BLaER1 treated with 17β-estradiol and CSF1 and Interleukin-3, amounts not matched to agents 10 nM and 100 nM (cell line): Measurements from ENCODE around the gene TDRD6.
"Not testable (repeated sequence)": the region's sequence is repeated elsewhere in the genome, so short reads cannot be mapped to it uniquely, and the experiment has no call there.

Experiments used
- H3K27ac ChIP-seq, 11 experiments: shearing (Covaris generic); formaldehyde crosslinking; 2 replicates each; pipeline ENCODE4 v1.8.1; 2022
- H3K27me3 ChIP-seq, 11 experiments: shearing (Covaris generic); formaldehyde crosslinking; 2 replicates each; pipeline ENCODE4 v1.8.1; 2022
- H3K36me3 ChIP-seq, 11 experiments: shearing (Covaris generic); formaldehyde crosslinking; 2 replicates each; pipeline ENCODE4 v1.8.1; 2022
- H3K4me1 ChIP-seq, 10 experiments: shearing (Covaris generic); formaldehyde crosslinking; 2 replicates each; pipeline ENCODE4 v1.8.1; 2022
- H3K4me2 ChIP-seq, 11 experiments: shearing (Covaris generic); formaldehyde crosslinking; 2 replicates each; pipeline ENCODE4 v1.8.1; 2022
- H3K4me3 ChIP-seq, 10 experiments: shearing (Covaris generic); formaldehyde crosslinking; 2 replicates each; pipeline ENCODE4 v1.8.1; 2022
- H3K9ac ChIP-seq, 11 experiments: shearing (Covaris generic); formaldehyde crosslinking; 2 replicates each; pipeline ENCODE4 v1.8.1; 2022
- H3K9me3 ChIP-seq, 11 experiments: shearing (Covaris generic); formaldehyde crosslinking; replicated peaks in 1 of 11; 2 replicates each; pipeline ENCODE4 v1.8.1; 2022
- H4K20me1 ChIP-seq, 11 experiments: shearing (Covaris generic); formaldehyde crosslinking; 2 replicates each; pipeline ENCODE4 v1.8.1; 2022
- Cebpa-rat ChIP-seq, 11 experiments: shearing (Covaris generic); IDR thresholded peaks; 2 replicates each; pipeline ENCODE4 v1.8.1; 2022

TDRD6 gene

DNA sequence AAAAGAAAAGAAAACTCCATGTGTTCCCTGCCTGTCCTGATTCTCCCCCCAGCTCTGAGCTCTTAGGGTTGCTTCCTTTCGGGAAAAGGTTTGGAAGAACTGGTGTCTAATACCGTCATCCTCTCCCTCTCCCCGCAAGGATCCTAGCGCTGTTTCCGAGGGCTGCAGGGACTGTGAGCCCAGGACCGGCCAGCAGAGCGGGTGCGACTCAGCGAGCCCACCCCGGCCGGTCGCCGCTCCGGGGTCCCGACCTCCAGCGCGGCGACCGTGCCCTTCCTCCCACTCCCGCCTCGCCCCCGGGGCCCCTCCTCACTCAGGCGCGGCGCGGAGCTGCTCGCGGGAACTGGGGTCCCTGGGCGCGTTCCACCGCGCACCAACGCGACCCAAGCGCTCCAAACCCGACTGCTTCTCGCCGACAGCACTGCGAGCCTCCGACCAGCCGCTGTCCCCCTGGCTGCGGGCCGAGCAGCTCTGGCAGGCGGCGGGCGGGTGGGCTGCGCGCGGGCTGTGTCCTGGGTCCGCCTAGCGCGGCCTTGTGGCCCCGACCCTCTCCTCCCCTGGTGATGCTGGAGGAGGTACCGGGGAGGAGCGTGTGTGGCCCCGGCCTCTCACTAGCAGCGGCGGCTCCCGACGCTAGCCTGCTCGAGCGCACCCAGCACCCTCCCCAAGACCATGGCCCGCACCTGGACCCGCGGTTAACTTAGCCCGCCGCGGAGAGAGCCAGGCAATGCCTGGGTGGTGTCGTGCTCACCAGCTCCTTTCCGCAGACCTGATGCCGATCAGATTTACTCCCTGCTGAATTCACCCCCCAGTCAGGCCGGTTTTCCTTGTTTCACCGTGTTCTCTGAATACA lies 47.4 kb downstream of the TDRD6 start, which contains the start of gene PLA2G7:
TSS of gene PLA2G7 (minus strand) at position 509 of the 853 bp plus-strand sequence. CDS start 12,484 bp downstream, outside the sequence.
- H3K4me2 ChIP-seq, result no peak within 1 kb of the TSS
- peaks cover 8 to 16% (median 14%) of the 10 kb centered on the region in 11 experiments; a peak in 20 of 22 replicates for H3K9me3 ChIP-seq
- H3K9ac ChIP-seq, result no peak within 1 kb of the TSS
- H3K27ac ChIP-seq, result no peak within 1 kb of the TSS
- peaks cover 0 to 35% (median 0%) of the 10 kb centered on the region in 10 experiments; a peak in 4 of 20 replicates for H3K4me1 ChIP-seq
- H3K36me3 ChIP-seq, result no peaks in the 10 kb centered on the region
- no peak within 1 kb of the TSS for H3K4me3 ChIP-seq
- H4K20me1 ChIP-seq, result no peaks in the 10 kb centered on the region
- H3K27me3 ChIP-seq, result no peaks in the 10 kb centered on the region
- no peak for TF ChIP-seq Cebpa-rat (IDR thresholded peaks at IDR 0.05)

DNA sequence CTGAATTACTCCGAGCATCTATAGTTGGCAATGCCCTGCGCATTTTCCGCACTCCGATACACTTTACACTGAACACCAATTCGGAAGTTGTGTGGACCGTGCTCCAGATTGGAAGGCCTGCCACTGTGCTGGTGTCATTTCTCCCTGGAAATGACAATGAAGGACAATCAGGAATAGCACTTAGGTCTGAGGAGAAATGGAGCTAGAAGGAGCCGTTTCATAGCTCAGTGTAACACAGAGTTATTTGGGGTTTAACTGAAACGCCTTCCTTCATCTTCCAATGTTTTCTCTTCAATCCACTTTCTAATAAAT lies 48.0 kb downstream of the TDRD6 start:
- Histone ChIP-seq H4K20me1 (no peaks in the 10 kb centered on the region), H3K4me2 (no peak overlapping the region), H3K4me3 (no peak overlapping the region), H3K27ac (no peak overlapping the region), H3K9me3 (peaks cover 8 to 16% (median 14%) of the 10 kb centered on the region in 11 experiments; a peak in 20 of 22 replicates), H3K9ac (no peak overlapping the region), H3K36me3 (no peaks in the 10 kb centered on the region), H3K4me1 (peaks cover 0 to 29% (median 0%) of the 10 kb centered on the region in 10 experiments; a peak in 4 of 20 replicates), H3K27me3 (no peaks in the 10 kb centered on the region)
- TF ChIP-seq Cebpa-rat (IDR thresholded peaks at IDR 0.05), result no peak

DNA sequence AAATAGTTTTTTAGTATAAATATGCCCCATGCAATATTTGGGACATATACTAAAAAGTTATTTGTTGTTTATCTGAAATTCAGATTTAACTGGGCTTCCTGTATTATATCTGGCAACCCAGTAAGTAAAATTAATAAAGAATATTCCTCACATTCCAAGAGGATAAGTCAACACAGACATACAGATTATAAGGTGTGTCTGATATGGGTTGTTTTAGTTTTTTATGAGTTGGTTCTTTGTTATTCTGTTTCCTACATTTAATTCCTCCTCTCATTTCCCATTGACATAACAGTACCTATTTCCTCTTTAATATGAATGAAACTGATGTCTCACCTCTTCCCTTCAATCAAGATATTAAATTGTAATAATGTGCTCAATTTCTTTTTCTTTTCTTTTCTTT lies 49.2 kb downstream of the TDRD6 start:
- no peak for TF ChIP-seq Cebpa-rat (IDR thresholded peaks at IDR 0.05)
- peaks cover 0 to 19% (median 0%) of the 10 kb centered on the region in 10 experiments; a peak in 4 of 20 replicates for H3K4me1 ChIP-seq
- no peaks in the 10 kb centered on the region for H3K36me3 ChIP-seq
- no peak overlapping the region for H3K4me2 ChIP-seq
- no peak overlapping the region for H3K27ac ChIP-seq
- H3K9me3 ChIP-seq, result peaks cover 8 to 16% (median 14%) of the 10 kb centered on the region in 11 experiments; a peak in 20 of 22 replicates
- H3K27me3 ChIP-seq, result no peaks in the 10 kb centered on the region
- no peak overlapping the region for H3K9ac ChIP-seq
- no peak overlapping the region for H3K4me3 ChIP-seq
- H4K20me1 ChIP-seq, result no peaks in the 10 kb centered on the region

DNA sequence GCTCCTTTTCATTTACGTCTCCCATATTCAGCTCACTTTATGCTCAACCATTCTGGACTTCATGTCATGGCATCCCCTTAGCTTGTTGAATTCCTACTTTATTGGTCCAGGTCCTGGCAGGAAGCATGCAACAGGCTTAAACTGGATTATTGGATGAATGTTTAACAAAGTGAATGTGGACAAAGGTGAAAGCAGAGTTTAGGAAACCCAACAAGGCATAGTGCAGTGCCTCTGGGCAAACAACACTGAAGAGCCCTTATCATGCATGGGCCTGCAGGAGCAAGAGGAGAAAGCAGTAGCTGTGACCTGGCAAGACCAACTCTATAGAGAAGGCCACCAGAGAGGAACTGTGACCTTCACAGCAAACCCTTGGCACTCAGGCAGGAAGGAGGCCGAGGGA lies 53.8 kb downstream of the TDRD6 start:
- Histone ChIP-seq H3K9me3 (peaks cover 0 to 14% (median 0%) of the 10 kb centered on the region in 11 experiments; a peak in 3 of 22 replicates), H3K36me3 (no peaks in the 10 kb centered on the region), H3K9ac (no peak overlapping the region), H3K4me2 (no peak overlapping the region), H3K27ac (no peak overlapping the region), H3K27me3 (no peaks in the 10 kb centered on the region), H3K4me3 (no peak overlapping the region), H4K20me1 (no peaks in the 10 kb centered on the region), H3K4me1 (peaks cover 0 to 8% (median 0%) of the 10 kb centered on the region in 10 experiments; a peak in 3 of 20 replicates)
- TF ChIP-seq Cebpa-rat (IDR thresholded peaks at IDR 0.05), result no peak

DNA sequence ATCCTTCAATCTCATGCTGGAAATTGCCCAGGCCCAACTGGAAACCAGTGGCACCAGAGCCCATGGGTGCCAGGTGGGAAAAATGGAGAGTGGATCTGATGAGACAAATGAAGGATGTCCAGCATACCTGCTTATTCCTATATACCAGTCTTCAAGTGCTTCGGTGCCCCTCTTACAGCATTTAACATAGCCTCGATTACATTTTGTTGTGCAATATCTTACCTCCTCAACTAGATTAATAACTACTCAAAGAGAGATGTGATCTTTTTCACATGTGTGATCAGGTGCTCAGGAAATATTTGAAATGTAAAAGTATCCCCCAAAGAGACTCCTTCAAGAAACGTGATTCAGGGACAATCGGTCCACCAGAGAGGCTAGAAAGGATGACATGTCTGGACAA lies 54.2 kb downstream of the TDRD6 start:
- Histone ChIP-seq H3K4me3 (no peak overlapping the region), H3K36me3 (no peaks in the 10 kb centered on the region), H3K4me2 (no peak overlapping the region), H3K27ac (no peak overlapping the region), H3K9me3 (peaks cover 0 to 14% (median 0%) of the 10 kb centered on the region in 11 experiments; a peak in 3 of 22 replicates), H3K4me1 (peaks cover 0 to 11% (median 0%) of the 10 kb centered on the region in 10 experiments; a peak in 3 of 20 replicates), H3K9ac (no peak overlapping the region), H4K20me1 (no peaks in the 10 kb centered on the region), H3K27me3 (no peaks in the 10 kb centered on the region)
- TF ChIP-seq Cebpa-rat (IDR thresholded peaks at IDR 0.05), result peak in 2 of 11 experiments; percentile 6 to 66; a peak in 2 of 22 replicates

DNA sequence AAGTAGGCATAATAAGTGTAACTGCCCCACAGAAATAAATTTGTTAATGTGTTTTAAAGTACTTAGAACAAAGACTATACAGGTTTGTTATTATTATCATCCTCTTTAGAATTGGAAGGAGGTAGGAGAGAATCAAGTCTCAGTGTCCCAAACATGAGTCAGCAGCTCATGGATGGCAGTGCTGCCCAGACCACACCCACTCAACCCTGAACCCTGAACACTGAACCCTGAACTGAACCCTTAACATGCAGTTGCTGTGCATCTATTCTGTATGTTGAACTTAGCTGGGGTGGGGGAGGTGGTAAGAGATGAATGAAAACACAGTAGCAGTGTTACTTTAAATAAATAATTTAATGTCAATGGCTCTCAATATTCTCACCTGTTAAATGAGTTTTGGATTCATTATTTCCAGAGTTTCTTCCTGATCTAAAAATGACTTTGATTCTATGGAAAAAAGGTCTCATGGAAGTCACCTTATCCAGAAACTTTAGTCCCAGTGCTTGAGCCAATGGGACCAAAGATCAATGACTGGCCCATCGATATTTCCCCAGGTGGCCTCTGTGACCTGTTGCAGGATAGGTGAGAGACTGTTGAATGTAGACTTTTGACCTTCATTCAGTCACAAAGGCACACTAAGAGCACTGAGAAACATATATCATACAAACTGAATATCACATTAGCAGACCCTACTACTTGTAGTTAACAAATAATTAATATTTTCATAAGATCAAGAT lies 55.9 kb downstream of the TDRD6 start:
- TF ChIP-seq Cebpa-rat (IDR thresholded peaks at IDR 0.05), result no peak
- H3K9me3 ChIP-seq, result peaks cover 0 to 28% (median 0%) of the 10 kb centered on the region in 11 experiments; a peak in 3 of 22 replicates
- H3K27ac ChIP-seq, result no peak overlapping the region
- H3K36me3 ChIP-seq, result no peaks in the 10 kb centered on the region
- no peaks in the 10 kb centered on the region for H3K27me3 ChIP-seq
- no peak overlapping the region for H3K4me3 ChIP-seq
- no peak overlapping the region for H3K9ac ChIP-seq
- no peaks in the 10 kb centered on the region for H4K20me1 ChIP-seq
- H3K4me1 ChIP-seq, result peaks cover 0 to 11% (median 0%) of the 10 kb centered on the region in 10 experiments; a peak in 3 of 20 replicates
- no peak overlapping the region for H3K4me2 ChIP-seq

DNA sequence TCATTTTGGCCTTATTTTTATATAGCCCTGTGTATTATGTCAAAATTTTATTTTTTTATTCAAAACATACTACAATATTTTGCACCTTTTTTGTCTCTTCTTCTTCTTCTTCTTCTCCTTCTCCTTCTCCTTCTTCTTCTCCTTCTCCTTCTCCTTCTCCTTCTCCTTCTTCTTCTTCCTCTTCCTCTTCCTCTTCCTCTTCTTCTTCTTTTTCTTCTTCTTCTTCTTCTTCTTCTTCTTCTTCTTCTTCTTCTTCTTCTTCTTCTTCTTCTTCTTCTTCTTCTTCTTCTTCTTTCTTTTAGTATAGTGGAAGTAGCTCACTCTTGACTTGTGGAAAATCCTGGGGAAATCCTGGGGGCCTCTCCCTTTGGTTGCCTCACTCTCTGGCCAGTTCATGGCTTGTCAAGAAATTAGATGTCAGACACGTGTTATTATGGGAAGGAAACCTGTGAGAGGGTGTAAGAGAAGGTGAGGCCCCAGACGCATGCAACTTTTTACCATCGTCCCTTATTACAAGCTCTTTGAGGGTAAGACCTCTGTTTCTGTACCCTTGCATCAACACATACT lies 56.6 kb downstream of the TDRD6 start:
- H3K4me3 ChIP-seq, H3K36me3 ChIP-seq, H3K9ac ChIP-seq, H4K20me1 ChIP-seq, H3K27me3 ChIP-seq, H3K4me2 ChIP-seq, H3K27ac ChIP-seq: not testable (repeated sequence)
- Histone ChIP-seq H3K4me1 (peaks cover 0 to 11% (median 0%) of the 10 kb centered on the region in 10 experiments; a peak in 3 of 20 replicates), H3K9me3 (peaks cover 0 to 34% (median 0%) of the 10 kb centered on the region in 11 experiments; a peak in 3 of 22 replicates)

DNA sequence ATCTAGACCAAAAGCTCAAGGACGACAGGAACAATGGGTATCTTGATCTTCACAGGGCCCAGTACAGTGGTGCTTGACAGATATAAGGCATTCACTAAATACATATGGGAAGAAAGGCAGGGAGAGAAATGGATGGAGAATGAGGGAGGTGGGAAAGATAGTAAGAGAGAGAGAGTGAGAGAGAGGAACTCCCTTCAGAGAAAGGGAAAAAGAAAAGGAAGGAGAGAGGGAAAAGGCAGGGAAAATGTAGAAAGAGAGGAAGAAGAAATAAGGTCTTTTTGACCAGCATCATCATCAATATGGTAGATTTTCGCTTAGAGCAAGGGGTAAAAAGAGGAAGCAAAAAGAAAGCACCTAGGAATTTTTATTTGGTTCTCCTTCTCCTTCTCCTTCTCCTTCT lies 58.3 kb downstream of the TDRD6 start:
- H3K4me3 ChIP-seq, result no peak overlapping the region
- no peak overlapping the region for H3K27ac ChIP-seq
- no peaks in the 10 kb centered on the region for H3K27me3 ChIP-seq
- H3K9ac ChIP-seq, result no peak overlapping the region
- no peaks in the 10 kb centered on the region for H3K36me3 ChIP-seq
- no peak for TF ChIP-seq Cebpa-rat (IDR thresholded peaks at IDR 0.05)
- peak overlapping the region in 1 of 11 experiments; percentile 9; a peak in 1 of 22 replicates for H3K4me2 ChIP-seq
- H3K9me3 ChIP-seq, result peaks cover 0 to 34% (median 0%) of the 10 kb centered on the region in 11 experiments; a peak in 3 of 22 replicates
- peaks cover 0 to 15% (median 0%) of the 10 kb centered on the region in 10 experiments; a peak in 3 of 20 replicates for H3K4me1 ChIP-seq
- no peaks in the 10 kb centered on the region for H4K20me1 ChIP-seq

DNA sequence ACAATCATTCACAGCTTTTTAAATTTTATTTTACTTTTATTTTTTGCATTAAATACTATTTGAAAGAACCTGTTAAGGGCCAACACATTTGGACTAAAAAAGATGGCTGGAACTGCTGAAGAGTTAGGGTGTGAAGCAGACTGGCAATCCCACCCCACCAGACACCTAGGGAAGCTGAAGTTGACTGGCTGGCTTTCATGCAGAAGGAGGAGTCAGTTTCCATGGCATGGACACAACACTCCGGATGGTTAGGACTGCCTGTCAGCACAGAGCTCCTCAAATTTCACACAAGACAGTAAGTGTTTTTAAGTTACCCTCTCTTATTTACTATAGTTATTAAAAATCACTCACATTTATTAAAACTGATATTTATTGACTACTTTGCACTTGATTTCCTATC lies 59.0 kb downstream of the TDRD6 start, which contains the start of gene ANKRD66:
TSS of gene ANKRD66 (plus strand) at position 238 of the 400 bp plus-strand sequence. CDS start 5,016 bp downstream, outside the sequence.
- H3K4me3 ChIP-seq, result no peak within 1 kb of the TSS
- H3K4me1 ChIP-seq, result peaks cover 0 to 15% (median 0%) of the 10 kb centered on the region in 10 experiments; a peak in 3 of 20 replicates
- no peaks in the 10 kb centered on the region for H3K36me3 ChIP-seq
- H3K9me3 ChIP-seq, result peaks cover 0 to 34% (median 0%) of the 10 kb centered on the region in 11 experiments; a peak in 3 of 22 replicates
- TF ChIP-seq Cebpa-rat (IDR thresholded peaks at IDR 0.05), result no peak
- H3K27ac ChIP-seq, result no peak within 1 kb of the TSS
- no peaks in the 10 kb centered on the region for H3K27me3 ChIP-seq
- H3K4me2 ChIP-seq, result peak within 1 kb of the TSS in 1 of 11 experiments; percentile 9; a peak in 1 of 22 replicates
- H3K9ac ChIP-seq, result no peak within 1 kb of the TSS
- H4K20me1 ChIP-seq, result no peaks in the 10 kb centered on the region
